ENCODE measurements around the gene URB2.
A peak's percentile ranks its signal among the peaks of the same experiment; 100 is the strongest.
"Not testable (repeated sequence)": the region's sequence is repeated elsewhere in the genome, so short reads cannot be mapped to it uniquely, and the experiment has no call there.

The URB2 gene

DNA sequence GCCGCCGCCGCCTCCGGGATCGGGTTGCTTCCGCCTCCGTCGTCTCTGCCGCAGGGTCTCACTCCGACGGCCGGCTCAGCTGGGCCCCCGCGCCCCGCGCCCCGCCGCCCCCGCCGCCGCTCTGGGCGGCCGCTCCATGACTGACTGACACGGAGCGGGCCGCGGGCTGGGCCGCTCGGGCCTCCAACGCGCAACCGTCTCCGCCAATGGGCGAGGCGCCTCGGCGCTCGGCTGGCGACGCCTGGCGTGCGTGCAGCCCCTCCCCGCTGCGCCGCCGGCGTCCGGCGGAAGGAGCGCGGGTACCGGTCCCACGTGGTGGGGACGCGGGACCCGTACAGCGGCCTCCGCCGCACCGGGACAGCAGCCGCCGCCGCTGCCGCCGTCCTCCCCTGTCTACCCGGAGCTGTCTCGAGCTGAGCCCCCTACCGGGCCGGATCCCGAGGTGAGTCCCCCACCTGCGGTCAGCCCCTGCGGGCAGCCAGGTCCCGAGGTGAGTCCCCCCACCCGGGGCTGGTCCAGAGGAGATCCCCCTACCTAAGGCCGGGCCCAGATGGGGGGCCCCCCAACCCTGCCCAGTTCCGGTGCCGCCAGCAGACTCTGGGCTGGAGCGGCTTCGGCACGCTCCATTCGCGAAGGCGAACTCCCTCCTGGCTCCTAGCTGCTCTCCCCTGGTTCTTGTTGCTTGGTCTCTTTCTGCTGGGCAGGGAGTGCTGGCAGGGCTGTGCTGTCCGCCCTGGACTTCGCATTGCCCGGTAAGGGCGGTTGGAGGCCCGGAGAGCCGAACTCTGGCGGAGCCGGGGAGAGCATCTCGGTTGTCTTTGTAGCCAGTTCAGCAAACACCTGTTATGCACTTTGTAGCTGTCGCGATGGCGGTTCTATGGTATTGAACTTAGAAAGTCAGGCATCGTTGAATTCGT, at the start of gene URB2, which contains the start of gene TAF5L:
TSS of gene URB2 (plus strand) at position 333 of the 917 bp plus-strand sequence. CDS start 1,387 bp downstream, outside the sequence.
TSS of gene TAF5L (minus strand) at position 208 of the 917 bp plus-strand sequence. CDS start 11,640 bp downstream, outside the sequence.
- DNase-seq, result peak; percentile 89

DNA sequence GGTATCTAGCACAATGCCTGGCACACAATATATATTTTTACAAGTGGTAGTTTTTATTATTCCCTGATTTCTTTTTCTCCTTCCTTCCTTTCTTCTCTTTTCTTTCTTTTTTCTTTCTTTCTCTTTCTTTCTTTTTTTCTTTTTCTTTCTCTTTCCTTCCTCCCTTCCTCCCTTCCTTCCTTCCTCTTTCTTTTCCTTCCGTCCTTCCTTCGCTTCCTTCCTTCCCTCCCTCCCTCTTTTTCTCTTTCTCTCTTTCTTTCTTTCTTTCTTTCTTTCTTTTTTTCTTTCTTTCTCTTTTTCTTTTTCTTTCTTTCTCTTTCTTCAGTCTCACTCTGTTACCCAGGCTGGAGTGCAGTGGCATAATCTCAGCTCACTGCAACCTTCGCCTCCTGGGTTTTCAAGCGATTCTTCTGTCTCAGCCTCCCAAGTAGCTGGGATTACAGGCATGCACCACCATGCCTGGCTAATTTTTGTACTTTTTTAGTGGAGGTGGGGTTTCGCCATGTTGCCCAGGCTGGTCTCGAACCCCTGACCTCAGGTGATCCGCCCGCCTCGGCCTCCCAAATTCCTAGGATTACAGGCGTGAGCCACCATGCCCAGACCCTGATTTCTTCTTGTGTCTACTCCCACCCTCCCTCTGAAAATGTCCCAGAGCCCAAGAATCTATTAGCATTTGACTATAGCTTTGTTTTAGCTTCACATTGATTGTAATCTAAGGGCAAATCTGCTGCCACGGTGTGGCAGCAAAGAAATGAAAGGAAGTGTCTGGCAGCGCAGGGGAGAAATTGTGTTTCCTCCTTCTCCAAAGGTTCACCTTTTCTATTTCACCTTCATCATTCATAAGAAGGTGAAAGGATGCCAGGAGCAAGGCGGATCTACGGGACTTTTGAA, 47.6 kb upstream of the URB2 start:
- no peak for DNase-seq

DNA sequence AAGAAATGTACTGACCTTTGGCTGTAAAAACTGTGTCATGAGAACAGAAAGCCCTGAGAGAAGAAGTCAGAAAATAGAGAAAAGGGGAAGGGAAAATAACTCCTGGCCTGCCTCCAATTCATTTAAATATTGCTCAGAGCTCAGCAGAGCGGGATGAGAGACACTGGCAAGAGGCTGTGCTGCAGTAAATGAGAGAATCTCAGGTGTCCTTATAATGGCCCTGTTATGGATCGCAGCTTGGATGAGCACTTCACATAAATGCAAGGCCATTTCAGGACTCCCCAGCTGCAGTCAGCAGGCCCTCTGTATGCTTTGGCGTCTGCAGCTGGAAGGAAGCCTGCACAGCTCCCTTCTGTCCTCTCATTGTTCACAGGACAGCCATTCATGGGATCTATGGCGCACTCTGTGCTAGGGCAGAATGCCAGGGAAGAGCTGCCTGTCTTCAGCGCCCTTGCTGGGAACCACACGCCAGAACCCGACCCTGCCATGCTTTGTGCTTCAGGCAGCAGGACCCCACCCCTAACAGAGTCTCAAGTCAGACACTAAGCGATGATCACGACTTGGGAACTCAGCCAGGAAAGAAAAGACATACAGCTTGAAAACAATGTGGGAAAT, 46.9 kb upstream of the URB2 start:
- no peak for DNase-seq

DNA sequence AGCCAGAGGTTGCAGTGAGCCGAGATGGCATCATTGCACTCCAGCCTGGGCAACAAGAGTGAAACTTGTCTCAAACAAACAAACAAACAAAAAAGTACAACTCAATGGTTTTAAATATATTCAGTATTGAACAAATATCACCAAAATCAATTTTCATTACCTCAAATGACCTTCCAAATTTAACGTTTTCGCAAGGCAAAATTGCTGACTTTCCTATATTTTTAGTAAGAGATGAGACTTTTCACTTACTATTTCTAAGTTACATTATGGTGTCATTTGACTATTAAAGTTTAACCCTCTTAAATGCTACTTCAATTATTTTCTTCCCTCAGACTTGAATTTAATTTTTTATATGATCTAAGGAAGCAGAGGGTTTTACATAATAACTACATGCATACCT, 44.6 kb upstream of the URB2 start:
- DNase-seq, result no peak

DNA sequence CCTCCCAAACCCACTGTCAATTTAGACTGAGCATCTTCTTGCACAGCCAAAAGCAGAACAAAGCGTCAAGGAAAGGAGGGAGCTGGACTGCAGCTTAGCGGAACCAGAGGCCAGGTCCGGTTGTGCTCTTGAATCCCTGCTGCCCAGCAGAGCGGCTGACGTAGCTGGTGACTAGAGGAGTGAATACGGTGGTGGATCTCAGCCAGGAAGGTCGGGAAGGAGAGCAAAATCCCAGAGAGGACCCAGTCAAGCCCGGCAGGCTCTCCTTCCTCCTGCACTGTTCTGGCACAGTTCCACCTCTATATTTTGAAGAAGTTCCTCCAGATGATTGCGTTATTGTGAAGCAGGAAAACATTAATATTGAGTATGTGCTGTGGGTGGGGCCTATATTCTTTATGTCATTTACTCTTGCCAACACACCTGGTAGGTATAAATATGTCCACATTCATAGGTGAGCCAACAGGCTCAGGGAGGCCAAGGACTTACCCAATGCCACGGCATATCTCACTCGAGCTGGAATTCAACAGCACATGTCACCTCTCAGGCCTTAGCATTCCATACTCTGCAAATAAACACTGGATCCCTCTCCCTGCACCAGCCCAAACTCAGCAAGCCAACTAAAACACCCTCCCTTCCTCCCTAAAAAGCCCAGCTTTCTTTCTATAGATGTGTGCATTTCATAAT, 43.9 kb upstream of the URB2 start:
- DNase-seq, result no peak

DNA sequence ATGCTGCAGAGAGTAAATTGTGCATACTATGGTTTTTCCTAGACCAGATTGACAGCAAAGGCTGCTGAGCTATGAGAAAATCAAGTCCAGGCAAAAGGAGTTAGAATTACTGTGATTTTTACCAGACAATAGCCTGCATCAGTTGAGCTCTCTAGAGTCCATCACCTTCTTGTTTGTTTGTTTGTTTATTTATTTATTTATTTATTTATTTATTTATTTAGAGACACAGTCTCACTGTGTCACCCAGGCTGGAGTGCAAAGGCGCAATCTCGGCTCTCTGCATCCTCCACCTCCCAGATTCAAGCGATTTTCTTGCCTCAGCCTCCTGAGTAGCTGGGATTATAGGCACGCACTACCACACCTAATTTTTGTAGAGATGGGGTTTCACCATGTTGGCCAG, 43.3 kb upstream of the URB2 start:
- DNase-seq, result no peak

DNA sequence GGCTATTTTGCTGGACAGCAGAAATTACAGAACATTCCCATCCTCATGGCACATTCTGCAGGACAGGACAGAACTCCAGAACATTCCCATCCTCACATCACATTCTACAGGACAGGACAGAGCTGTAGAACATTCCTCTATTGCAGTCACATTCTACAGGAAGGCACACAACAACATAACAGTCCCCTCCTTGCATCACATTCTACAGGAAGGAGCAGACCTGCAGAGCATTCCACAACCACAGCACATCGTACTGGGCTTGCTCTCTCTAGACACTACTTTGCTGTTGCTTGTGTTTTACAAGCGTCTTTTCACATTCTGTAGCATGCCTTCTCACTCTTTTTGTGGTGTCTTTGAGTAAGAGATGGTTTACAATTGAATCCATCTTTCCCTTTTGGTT, 40.7 kb upstream of the URB2 start:
- DNase-seq, result no peak

DNA sequence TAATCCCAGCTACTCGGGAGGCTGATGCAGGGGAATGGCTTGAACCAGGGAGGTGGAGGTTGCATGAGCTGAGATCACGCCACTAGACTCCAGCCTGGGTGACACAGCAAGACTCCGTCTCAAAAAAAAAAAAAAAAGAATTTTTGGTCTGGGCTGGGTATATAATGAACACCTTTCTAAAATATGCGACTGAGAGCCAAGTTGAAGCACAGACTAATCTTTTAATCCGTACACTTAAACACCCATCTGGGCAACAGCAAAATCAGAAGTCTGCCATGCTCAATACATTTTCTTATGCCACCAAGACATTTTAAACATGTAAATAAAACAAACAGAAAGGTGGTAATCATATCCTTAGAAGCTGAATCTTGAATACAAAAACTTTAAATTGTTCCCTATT, 35.9 kb upstream of the URB2 start:
- no peak for DNase-seq

DNA sequence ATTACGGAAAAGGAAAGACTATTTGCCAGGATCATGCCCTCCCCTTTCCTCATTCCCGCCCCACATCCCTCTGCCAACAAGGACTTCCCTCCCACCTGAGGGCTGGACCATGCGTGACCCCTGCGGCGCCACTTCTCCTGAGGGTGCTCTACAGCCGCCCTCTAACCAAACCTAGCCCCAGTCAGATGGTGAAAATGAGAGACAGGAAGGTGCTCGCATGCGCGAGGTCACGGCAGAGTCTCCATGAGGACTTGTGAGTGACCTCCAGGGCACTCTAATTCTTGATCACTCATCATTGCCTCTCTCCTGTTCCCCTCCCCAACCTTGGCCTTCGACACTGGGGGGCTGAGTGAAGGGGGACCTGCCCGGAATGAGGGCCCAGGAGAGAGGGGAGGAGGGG, 32.2 kb upstream of the URB2 start:
- no peak for DNase-seq

DNA sequence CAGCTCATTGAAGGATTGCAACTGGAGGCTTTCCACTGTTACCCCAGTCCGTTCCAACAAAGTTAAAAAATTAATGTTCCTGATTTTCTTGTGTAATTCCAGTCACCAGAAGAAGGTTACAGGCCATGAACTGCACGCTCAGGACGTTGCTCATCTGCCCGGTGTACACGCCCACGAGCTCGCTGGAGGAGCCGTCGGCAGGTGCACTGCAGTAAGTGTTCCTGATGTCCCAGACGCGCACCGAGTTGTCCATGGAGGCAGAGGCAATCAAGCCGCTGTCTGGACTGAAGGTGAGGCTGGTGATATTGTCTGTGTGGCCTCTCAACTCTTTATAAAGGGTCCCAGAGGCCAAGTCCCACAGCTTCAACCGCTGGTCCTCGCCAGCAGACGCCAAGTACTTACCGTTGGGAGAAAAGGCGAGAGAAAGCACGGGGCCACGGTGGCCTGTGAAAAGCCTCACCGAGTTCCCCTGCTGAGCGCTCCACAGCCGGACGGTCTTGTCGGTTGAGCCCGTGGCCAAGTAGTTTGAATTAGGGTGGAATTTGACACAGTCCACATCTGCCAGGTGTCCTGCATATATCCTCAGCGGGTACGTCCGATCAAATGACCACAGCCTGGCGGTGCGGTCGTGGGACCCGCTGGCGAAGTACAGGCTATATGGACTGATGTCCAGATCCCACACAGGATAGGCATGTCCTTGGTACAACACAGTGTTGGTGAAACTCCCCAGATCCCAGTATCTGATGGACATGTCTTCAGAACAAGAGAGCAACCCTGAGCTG, 31.6 kb upstream of the URB2 start:
- no peak for DNase-seq

DNA sequence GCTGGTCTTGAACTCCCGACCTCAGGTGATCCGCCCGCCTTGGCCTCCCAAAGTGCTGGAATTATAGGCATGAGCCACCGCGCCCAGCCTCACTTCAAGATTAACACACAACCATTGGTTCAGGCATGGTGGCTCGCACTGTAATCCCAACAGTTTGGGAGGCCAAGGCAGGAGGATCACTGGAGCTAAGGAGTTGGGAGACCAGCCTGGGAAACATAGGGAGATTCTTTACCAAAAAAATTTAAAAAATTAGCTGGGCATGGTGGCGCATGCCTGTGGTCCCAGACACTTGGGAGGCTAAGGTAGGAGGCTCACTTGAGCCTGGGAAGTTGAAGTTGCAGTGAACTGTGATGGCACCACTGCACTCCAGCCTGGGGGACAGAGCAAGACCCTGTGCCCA, 30.2 kb upstream of the URB2 start:
- not testable (repeated sequence) for DNase-seq

DNA sequence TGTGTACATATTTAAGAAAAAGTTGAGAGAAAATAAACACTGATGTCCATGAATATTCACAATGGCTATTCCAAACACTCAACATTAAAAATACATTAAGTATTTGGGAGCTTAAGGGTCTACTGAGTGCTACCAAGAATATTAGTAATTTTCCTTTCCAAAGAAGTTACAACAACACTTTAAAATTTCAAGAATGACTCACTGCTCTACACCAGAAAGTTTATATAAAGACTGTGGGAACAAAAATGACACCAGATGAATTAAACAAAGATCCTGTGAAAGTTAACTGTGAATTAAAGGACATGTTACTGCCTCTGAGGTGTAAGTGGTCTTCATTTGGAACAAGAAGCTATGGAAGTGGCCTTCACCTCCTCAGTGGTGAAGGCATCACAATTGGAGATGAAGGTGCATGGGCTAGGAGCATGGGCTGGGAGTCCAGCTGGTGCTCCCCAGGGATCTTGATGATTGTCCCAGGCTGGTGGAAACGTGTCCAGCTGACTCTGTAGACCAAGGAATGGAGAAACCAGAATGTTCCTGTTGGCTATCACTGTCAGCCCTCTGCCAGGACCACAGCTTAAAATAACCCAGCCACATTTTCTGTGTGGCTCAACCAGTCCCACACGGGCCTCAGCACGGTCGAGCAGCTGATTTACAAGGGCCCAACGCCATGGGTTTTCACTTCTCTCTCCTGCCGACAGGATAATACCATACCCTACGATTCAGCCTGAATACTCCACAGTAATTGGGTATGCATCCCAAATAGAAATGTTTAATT, 28.9 kb upstream of the URB2 start:
- no peak for DNase-seq

DNA sequence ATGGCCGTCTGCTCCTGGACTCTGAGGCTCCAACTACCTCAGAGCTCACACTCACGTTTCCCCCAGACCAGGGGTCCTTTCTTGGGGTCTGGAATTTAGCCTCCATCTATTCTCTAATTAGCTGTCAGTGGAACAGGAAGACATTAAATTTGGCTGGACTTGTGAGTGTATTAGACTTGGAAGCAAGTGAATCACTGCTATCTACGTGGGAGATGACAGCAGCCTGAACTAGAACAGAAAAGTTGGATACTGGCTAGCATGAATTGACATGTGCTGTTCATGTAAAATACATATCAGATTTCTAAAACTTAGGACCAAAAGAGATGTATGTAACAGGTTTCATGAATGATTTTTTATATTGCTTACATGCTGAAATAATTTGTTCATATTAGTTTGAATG, 28.2 kb upstream of the URB2 start:
- DNase-seq, result no peak

DNA sequence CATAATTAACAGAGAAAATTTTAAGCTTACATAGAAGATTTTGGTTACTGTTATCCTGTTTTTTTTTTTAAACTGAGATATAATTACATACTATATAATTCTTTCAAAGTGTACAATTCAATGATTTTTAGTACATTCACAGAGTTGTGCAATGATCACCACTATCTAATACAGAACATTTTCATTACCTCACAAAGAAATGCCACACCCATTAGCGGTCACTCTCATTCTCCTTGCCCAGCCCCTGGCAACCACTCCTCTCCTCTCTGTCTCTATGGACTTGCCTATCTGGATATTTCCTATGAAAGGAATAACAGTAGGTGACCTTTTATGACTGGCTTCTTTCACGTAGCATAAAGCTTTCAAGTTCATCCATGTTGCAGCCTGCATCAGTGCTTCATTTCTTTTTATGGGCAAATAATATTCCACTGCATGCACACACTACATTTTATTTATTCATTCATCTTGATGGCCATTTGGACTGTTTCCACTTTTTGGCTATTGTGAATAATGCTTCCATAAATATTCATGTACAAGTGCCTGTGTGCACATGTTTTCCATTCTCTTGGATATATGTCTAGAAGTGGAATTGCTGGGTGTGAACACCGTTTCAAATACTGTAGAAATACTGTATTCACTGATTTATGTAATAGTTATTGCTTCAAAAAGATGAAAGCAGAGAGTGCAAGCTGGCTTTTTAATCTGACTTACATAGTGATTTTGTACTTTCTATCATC, 26.7 kb upstream of the URB2 start:
- DNase-seq, result no peak

DNA sequence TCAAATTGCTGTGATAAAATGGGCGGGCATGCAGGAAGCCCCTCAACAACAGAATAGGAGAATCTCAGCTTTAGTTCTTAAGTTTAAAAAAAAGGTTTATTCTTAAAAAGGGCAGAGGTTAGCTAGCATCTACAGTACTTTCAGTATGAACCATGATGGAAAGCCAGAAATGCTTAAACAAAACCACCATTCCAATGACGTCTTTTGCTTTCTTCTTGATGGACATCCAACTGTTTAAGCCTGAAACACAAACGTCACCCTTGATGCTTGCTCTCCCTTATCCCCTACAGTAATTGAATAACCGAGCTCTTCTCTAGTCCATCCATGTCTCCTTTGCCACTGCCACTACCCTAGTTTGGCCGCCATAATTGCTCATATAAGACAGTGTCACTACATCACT, 25.8 kb upstream of the URB2 start:
- peak; percentile 20 for DNase-seq

DNA sequence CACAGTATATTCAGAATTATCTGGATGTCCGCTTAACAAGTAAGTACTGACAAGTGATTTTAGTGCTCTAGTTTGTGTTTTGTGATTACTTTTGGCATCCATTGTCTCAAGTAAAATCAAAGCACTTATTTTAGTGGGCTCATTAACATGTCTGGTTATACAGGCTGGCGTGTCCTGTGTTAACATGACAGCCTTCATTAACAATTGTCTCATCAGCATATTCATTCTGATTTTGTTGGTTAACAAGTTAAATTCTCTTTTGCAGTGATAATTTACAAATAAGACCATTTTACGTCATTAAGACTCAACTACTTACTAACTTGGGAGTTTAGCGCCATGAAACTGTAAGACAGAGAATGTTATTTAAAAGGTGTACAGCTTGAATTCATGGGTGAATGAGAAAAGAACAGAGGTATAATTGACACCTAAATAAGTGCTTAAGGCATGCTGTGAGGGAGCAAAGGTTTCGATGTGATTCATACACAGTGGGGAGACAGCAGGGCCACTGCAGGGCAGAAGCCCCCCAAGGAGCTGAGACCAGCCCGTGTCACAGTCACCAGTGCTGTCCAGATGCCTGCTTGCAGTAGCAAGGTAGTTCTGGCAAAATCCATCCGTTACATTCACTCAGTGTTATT, 22.6 kb upstream of the URB2 start:
- no peak for DNase-seq

DNA sequence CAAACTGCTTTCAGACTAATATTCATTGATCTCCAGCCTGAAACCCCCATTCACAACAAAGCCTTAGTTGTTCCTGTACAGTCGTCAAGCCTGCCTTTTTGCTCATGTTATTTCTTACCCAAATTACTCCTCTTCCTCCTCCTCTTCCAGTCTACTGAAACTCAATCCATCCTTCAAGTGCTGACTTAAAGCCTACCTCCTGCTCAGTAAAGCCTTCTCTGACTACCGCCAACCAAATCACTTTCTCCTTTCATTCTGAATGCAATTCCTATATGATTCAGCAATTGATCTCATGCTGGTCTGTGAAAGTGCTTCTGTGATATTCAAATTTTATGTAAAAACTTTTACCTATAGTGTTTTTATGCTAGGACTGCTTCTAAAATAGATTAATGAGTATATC, 18.7 kb upstream of the URB2 start:
- peak; percentile 38 for DNase-seq

DNA sequence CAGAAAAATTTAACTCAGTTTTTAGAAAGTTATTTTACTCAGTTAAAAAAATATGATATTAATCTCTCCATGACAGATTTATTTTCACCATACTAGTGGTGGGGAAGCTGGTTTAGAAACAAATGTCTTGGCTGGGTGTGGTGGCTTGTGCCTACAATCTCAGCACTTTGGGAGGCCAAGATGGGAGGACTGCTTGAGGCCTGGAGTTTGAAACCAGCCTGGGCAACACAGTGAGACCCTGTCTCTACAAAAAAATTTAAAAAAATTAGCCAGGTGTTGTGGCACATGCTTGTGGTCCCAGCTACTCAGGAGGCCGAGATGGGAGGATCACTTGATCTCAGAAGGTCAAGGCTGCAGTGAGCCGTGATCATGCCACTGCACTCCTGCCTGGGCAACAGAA, 17.5 kb upstream of the URB2 start:
- DNase-seq, result no peak

DNA sequence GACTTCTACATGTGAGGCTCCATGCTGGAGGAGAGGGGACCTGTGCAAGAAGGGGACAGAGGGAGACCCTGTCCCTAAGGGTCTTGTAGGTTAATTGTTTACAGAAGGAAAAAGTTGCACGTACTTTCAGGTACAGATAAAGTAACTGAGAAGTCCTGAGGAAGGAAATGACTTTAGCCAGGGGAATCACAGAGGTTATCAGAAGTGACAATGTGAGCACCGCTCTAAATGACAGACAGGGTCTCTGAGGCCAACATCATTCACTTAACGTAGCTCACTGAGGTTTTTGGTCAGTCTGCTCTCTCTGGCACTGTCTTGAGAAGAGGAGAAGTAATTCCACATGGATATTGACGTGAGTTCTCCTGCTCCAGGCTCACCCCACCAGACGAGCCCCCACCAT, 12.1 kb upstream of the URB2 start:
- no peak for DNase-seq

DNA sequence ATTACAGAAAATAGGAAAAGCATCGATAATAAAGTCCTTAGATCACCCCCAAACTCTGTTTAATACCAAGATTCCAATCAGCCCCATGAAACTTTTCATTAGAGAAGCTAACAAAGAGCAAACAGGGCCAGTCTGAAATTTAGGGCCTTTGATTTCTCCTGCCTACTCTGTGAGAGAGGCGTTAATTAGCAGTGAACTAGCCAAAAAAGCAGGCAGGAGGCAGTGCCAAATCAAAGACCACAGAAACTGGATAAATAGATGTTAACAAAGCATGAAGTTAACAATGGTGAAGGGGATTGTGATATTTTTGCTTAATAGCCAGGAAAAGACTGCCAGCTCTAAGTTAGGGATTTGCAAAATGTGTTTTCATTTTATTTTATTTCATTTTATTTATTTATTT, 11.3 kb upstream of the URB2 start:
- DNase-seq, result no peak

All from activated CD4-positive, alpha-beta T cell treated with anti-CD3 and anti-CD28 coated beads, Interleukin-2, amount 50 U/mL, for 16 hours (primary cell).